Nucleus accumbens (tissue), 56 donors: ENCODE results near the gene MDP1.
A peak's percentile ranks its signal among the peaks of the same experiment; 100 is the strongest.

ENCODE experiments used
- DNase-seq, 56 donors: peaks; one replicate each; lab custom pipeline; 2025; lab: John Stamatoyannopoulos, UW

MDP1 gene

DNA sequence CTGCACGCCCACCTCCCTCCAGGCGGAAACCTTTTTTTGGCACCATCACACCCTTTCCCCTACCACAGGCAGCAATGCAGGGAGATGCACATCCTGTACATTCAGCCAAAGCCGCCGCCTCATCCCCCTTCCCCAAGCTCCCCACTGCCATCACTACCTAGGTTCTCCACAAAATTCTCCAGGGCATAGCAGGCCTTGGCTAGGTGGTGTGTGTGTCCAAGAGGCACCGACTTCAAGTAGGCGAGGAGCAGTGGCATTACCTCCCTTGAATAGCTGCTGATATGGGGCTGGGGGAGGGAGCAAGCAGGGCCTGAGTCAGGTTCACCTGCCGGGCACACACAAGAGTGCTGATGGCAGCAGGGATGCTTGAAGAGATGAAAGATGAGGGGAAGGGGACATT, 30.8 kb downstream of the MDP1 start:
- DNase-seq = no peak

DNA sequence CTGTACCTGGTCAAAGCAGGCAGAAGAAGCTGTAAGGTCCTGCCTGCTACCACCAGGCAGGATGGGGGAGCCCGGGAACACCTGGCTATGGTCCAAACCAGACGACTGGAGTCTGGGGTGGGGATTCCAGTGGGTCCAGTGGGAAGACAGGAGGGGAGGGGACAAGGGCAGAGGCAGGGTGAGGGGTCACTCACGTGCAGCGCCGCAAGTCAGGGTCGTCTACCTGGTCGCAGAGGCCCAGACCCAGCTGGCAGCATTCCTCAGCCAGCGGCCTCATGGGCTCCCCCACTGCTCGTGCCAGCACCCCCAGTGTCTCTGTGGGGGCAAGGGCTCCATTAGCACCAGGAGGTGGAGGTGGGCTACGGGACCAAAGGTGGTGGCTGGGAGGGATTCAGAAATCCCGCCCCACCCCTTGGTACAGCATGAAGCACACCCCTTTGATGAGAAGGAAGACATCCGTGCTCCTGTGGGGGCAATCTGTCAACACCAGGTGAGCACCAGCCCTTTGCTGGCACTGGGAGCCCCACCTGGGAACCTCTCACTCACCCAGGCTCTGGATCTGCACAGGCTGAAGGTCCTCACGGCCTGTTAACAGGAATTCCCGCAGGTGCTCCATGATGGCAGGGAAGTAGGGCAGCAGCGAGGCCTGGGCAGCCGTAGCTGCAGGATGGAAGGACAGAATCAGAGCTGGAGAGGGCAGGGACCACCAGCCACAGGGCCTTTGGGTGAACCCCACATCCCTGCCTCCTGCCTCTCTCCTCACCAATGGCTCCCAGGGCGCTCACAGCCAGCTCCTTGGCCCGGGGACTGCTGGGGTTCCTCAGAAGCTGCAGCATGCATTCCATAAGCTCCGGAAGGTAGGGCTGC, 31.5 kb downstream of the MDP1 start:
- no peak for DNase-seq

- no peak for DNase-seq
These were observed 32.8 kb downstream of the MDP1 start for GRCh38 chr14:24183014-24183481.

GRCh38 chr14:24182110-24182882, 33.6 kb downstream of the MDP1 start:
- no peak for DNase-seq

GRCh38 chr14:24181371-24182077, 34.3 kb downstream of the MDP1 start:
- DNase-seq = no peak

- peak in 10 of 56 donors; percentile 10 to 75 (median 28) for DNase-seq
These were observed 35.7 kb downstream of the MDP1 start for GRCh38 chr14:24179961-24180796.

- no peak for DNase-seq
These were observed 36.4 kb downstream of the MDP1 start for GRCh38 chr14:24179294-24179960.

- DNase-seq = no peak
These were observed 37.3 kb downstream of the MDP1 start for GRCh38 chr14:24178399-24179178.

GRCh38 chr14:24177891-24178290, 38.0 kb downstream of the MDP1 start:
- no peak for DNase-seq

DNA sequence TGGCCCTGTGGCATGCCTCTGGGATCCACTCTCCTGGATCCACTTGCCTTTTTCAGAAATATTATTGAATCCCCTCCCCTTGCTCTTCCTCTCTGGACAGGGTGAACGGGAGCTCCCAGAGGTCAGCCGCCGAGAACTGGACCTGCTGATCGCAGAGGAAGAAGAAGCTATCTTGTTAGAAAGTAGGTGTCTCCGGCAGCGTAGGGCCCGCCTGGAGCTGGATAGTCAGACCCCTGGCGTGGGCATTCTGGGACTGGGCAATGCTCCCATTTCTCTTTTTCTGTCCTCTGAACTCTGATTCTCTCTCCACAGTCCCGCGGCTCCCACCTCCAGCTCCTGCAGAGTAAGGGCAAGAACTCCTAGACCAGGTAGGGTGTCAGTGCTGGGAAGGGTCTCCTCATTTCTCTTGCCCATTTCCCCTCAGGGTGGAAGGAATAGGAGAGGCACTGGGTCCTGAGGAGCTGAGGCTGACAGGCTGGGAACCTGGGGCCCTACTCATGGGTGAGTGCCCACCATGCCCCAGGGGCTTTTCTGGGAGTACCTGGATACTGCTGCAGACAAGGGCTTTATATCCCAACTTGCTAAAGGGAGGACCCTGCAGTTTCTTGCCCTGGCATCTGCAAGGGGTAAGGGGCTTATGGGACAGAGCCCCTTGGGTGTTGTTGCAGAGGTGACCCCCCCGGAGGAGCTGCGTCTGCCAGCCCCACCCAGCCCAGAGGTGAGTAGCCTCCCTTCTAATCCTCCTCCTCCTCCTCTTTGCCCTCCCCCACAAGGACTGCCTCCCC, 38.6 kb downstream of the MDP1 start:
- no peak for DNase-seq

GRCh38 chr14:24176599-24176998, 39.3 kb downstream of the MDP1 start:
- no peak for DNase-seq

- DNase-seq = peak in 3 of 56 donors; percentile 9 to 13 (median 13)
These were observed 43.0 kb downstream of the MDP1 start for GRCh38 chr14:24172871-24173281.

- DNase-seq = peak in 6 of 56 donors; percentile 10 to 33 (median 24)
These were observed 43.5 kb downstream of the MDP1 start for GRCh38 chr14:24172261-24172860.

DNA sequence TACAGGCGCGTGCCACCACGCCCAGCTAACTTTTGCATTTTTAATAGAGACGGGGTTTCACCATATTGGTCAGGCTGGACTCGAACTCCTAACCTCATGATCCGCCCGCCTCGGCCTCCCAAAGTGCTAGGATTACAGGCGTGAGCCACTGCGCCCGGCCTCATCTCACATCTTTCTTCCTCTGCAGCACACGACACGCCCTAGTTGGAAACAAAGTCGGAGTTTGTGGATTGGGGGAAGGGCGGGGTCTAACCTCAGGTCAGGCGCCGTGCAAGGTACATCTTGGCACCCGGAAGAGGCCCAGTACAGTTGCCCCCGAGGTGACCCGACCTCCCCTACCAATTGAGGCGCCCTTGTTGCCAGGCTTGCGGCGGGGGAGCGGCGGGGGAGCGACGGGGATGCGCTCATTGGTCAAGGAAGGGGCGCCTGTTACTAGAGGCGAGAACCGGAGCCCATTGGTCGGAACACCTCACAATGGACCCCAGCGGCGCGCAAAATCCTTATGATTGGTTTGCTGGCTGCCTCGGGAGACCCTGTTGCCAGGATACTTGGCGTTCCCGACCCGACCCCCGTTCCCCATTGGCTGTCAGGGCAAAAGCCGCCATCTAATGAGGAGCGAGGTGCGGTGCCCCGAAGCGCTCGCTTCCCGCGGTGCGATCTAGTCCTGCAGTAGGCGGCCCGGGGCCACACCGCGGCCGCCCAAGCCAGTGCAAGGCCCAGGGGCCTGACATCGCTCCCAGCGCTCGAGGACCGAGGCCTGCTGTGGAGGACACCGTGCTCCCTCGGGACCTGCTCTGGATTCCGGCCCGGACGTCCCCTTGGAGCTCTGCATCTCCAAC, 44.2 kb downstream of the MDP1 start, which contains the start of gene REC8:
Gene REC8, plus strand, starts transcription at position 659 of the 839 bp plus-strand sequence. CDS start 473 bp downstream, outside the sequence.
- DNase-seq = peak; percentile 51 to 98 (median 90)

GRCh38 chr14:24167469-24168114, 48.3 kb downstream of the MDP1 start:
- no peak for DNase-seq

- DNase-seq = no peak
These were observed 50.1 kb downstream of the MDP1 start for GRCh38 chr14:24165785-24166184.
